WTC11 (cell line): ENCODE results near the gene TCF7L2. TPM values are rescaled to one million over a fixed set of nuclear protein-coding genes. Genes with fewer than 3 reads are reported as not detected.

Experiments used
- ATAC-seq: fragments of 200-7000 bp; cut with Tn5 transposase; 2 replicates; pipeline ENCODE4 v1.10.0; 2021; ENCODE audit warnings: mild to moderate bottlenecking, moderate library complexity
- CTCF ChIA-PET: fragments of 300-600 bp; sonication (Branson Sonifier 250); formaldehyde crosslinking; loops from one replicate; lab custom pipeline; 2021; ENCODE audit warnings: antibody characterized with exemption; lab: Charles Lee
- POLR2A ChIA-PET: fragments of 350-600 bp; sonication (Branson Sonifier 250); formaldehyde crosslinking; loops from one replicate; lab custom pipeline; 2021; ENCODE audit warnings: antibody characterized with exemption; lab: Charles Lee
- DNase-seq: peaks from one replicate; pipeline ENCODE4 v3.0.0; 2021; ENCODE audit warnings: low spot score
- H3K27ac Mint-ChIP-seq: 2 replicates; pipeline ENCODE4 v1.8.0; 2021; ENCODE audit warnings: mixed read lengths
- H3K27me3 Mint-ChIP-seq: 2 replicates; pipeline ENCODE4 v1.8.0; 2021; ENCODE audit warnings: low read depth, mild to moderate bottlenecking, moderate library complexity, mixed read lengths
- H3K36me3 Mint-ChIP-seq: 2 replicates; pipeline ENCODE4 v1.8.0; 2021; ENCODE audit warnings: mixed read lengths
- H3K4me1 Mint-ChIP-seq: 2 replicates; pipeline ENCODE4 v1.8.0; 2022; ENCODE audit warnings: mixed read lengths
- H3K4me3 Mint-ChIP-seq: 2 replicates; pipeline ENCODE4 v1.8.0; 2021; ENCODE audit warnings: mild to moderate bottlenecking, moderate library complexity, mixed read lengths
- H3K9me3 Mint-ChIP-seq: 2 replicates; pipeline ENCODE4 v1.8.0; 2021; ENCODE audit warnings: mixed read lengths
- ARID4B ChIP-seq: sonication (generic); formaldehyde crosslinking; IDR thresholded peaks from 2 replicates; pipeline ENCODE4 v1.8.0; 2023; ENCODE audit warnings: missing genetic modification reagents, mild to moderate bottlenecking, borderline replicate concordance
- ATF1 ChIP-seq: sonication (generic); formaldehyde crosslinking; IDR thresholded peaks from 2 replicates; pipeline ENCODE4 v1.8.1; 2023; ENCODE audit warnings: mild to moderate bottlenecking, moderate library complexity, missing genetic modification reagents
- CTCF ChIP-seq: fragments of 200-600 bp; IDR thresholded peaks from 2 replicates; pipeline ENCODE4 v1.8.0; 2022; ENCODE audit warnings: antibody characterized with exemption
- E2F5 ChIP-seq: sonication (generic); formaldehyde crosslinking; IDR thresholded peaks from 2 replicates; pipeline ENCODE4 v1.8.1; 2022; ENCODE audit warnings: mild to moderate bottlenecking, moderate library complexity, missing genetic modification reagents
- ELF4 ChIP-seq: sonication (generic); formaldehyde crosslinking; IDR thresholded peaks from 2 replicates; pipeline ENCODE4 v1.8.1; 2022; ENCODE audit warnings: low read depth, mild to moderate bottlenecking, moderate library complexity, missing genetic modification reagents
- FOXP4 ChIP-seq: sonication (generic); formaldehyde crosslinking; IDR thresholded peaks from 2 replicates; pipeline ENCODE4 v1.8.0; 2022; ENCODE audit warnings: mild to moderate bottlenecking, missing genetic modification reagents
- KAT7 ChIP-seq: sonication (generic); formaldehyde crosslinking; IDR thresholded peaks from 2 replicates; pipeline ENCODE4 v1.8.1; 2023; ENCODE audit warnings: missing genetic modification reagents, mild to moderate bottlenecking, borderline replicate concordance
- MLX ChIP-seq: sonication (generic); formaldehyde crosslinking; IDR thresholded peaks from 2 replicates; pipeline ENCODE4 v1.8.1; 2023; ENCODE audit warnings: mild to moderate bottlenecking, missing genetic modification reagents, moderate library complexity
- NR3C1 ChIP-seq: sonication (generic); formaldehyde crosslinking; conservative IDR thresholded peaks from 2 replicates; pipeline ENCODE4 v1.8.1; 2023; ENCODE audit warnings: low read depth, mild to moderate bottlenecking, missing genetic modification reagents
- OVOL2 ChIP-seq: fragments of 250-450 bp; sonication (Bioruptor Pico); IDR thresholded peaks from 2 replicates; pipeline ENCODE4 v1.9.0; 2021; ENCODE audit warnings: mild to moderate bottlenecking, borderline replicate concordance
- PRDM15 ChIP-seq: sonication (generic); formaldehyde crosslinking; IDR thresholded peaks from 2 replicates; pipeline ENCODE4 v1.8.0; 2022; ENCODE audit warnings: missing genetic modification reagents
- SMAD4 ChIP-seq: sonication (generic); formaldehyde crosslinking; IDR thresholded peaks from 2 replicates; pipeline ENCODE4 v1.8.0; 2022; ENCODE audit warnings: mild to moderate bottlenecking, missing genetic modification reagents
- TCF7 ChIP-seq: sonication (generic); formaldehyde crosslinking; IDR thresholded peaks from 2 replicates; pipeline ENCODE4 v1.8.0; 2022; ENCODE audit warnings: mild to moderate bottlenecking, low read depth, missing genetic modification reagents, moderate library complexity
- ZBTB43 ChIP-seq: sonication (generic); formaldehyde crosslinking; IDR thresholded peaks from 2 replicates; pipeline ENCODE4 v1.8.1; 2023; ENCODE audit warnings: mild to moderate bottlenecking, missing genetic modification reagents
- ZNF423 ChIP-seq: fragments of 250-450 bp; sonication (Bioruptor Pico); IDR thresholded peaks from 2 replicates; pipeline ENCODE4 v2.1.2; 2022; ENCODE audit warnings: mild to moderate bottlenecking, moderate library complexity
- ZNF532 ChIP-seq: fragments of 250-450 bp; sonication (Bioruptor Pico); IDR thresholded peaks from 2 replicates; pipeline ENCODE4 v1.9.0; 2021; ENCODE audit warnings: mild to moderate bottlenecking, borderline replicate concordance
- total RNA-seq: library from RNA; stranded (reverse); gene quantifications from 3 replicates; pipeline ENCODE4 v1.2.3, GENCODE V29; 2021

The TCF7L2 gene
- total RNA-seq, 1 experiment from 2014 or later: 44.5 TPM

GRCh38 chr10:113177936-113178335 is 227.9 kb downstream of the TCF7L2 start (continued):
- TF ChIP-seq ZNF532 (CRISPR knock-in tag): no peak
- TF ChIP-seq PRDM15 (CRISPR knock-in tag): no peak
- TF ChIP-seq E2F5 (CRISPR knock-in tag): no peak
- no peak for TF ChIP-seq ZBTB43 (CRISPR knock-in tag)
- no peak for TF ChIP-seq FOXP4 (CRISPR knock-in tag)
- TF ChIP-seq ZNF423: no peak
- no peak for TF ChIP-seq ATF1 (CRISPR knock-in tag)
- TF ChIP-seq MLX (CRISPR knock-in tag): no peak
- TF ChIP-seq KAT7 (CRISPR knock-in tag): no peak
- TF ChIP-seq TCF7 (CRISPR knock-in tag): no peak
- no peak for TF ChIP-seq SMAD4 (CRISPR knock-in tag)
- no peak for TF ChIP-seq ELF4 (CRISPR knock-in tag)

- Mint-ChIP-seq H3K4me1 (peaks cover 33% of the 10 kb centered on the region), H3K4me3 (no peak overlapping the region), H3K27ac (no peak overlapping the region), H3K27me3 (no peaks in the 10 kb centered on the region), H3K9me3 (no peaks in the 10 kb centered on the region), H3K36me3 (no peaks in the 10 kb centered on the region)
- peak; percentile 47 for ATAC-seq
- DNase-seq: no peak
- ChIA-PET POLR2A (no interaction called here), CTCF (interaction anchor here (1.2 kb wide), 1 partner anchor 384 kb away, joined by 3 read pairs; no protein-coding TSS in a partner anchor)
- no peak for TF ChIP-seq ARID4B
- TF ChIP-seq NR3C1 (CRISPR knock-in tag): no peak
- no peak for TF ChIP-seq OVOL2 (CRISPR knock-in tag)
- no peak for TF ChIP-seq CTCF
Measured at GRCh38 chr10:113178771-113179170, 228.7 kb downstream of the TCF7L2 start.
